ENCODE results near the gene STPG3. TPM values are rescaled to one million over a fixed set of nuclear protein-coding genes. Genes with fewer than 3 reads are reported as not detected.

Gene STPG3
- total and polyA plus RNA-seq, 7 donors, result 0.08 TPM; not detected in 6

GRCh38 chr9:137224830-137225694 is 26.0 kb upstream of the STPG3 start, which contains the start of gene CYSRT1:
Gene CYSRT1, plus strand, starts transcription at chr9:137225174. Its CDS starts 448 bp downstream, at chr9:137225622.
- Histone ChIP-seq H3K4me3 (peak within 1 kb of the TSS; percentile 76), H3K36me3 (ENCODE audit: insufficient read depth in 1 of 2, low read depth in 1 of 2) (no peaks in the 10 kb centered on the region), H3K4me1 (peaks cover 11% of the 10 kb centered on the region), H3K27ac (peak within 1 kb of the TSS; percentile 83), H3K9me3 (no peaks in the 10 kb centered on the region), H3K27me3 (ENCODE audit: insufficient read depth in 3 of 3, low read length in 2 of 3) (peaks cover 0 to 28% (median 0%) of the 10 kb centered on the region in 3 donors)
- no peak for DNase-seq
- intact Hi-C loops (cut with DNase I), result loop anchor here in 1 of 2 donors (5.0 kb wide), 1 partner anchor 38 kb away; the partner anchor contains the start of genes ANAPC2 and SSNA1
- WGBS, 3 donors, result 42 to 53% (median 45%) methylated on average over 23 of the region's 23 CpGs
- no peak for TF ChIP-seq CTCF (IDR thresholded peaks at IDR 0.05)
- ATAC-seq, result no peak

- 47 to 55% (median 48%) methylated on average over 13 to 21 of the region's 21 CpGs for WGBS, 3 donors
- DNase-seq (no peak), ATAC-seq (no peak)
- Histone ChIP-seq H3K27ac (no peak overlapping the region), H3K4me1 (peaks cover 11% of the 10 kb centered on the region), H3K36me3 (ENCODE audit: insufficient read depth in 1 of 2, low read depth in 1 of 2) (no peaks in the 10 kb centered on the region), H3K4me3 (no peak overlapping the region), H3K9me3 (no peaks in the 10 kb centered on the region), H3K27me3 (ENCODE audit: insufficient read depth in 3 of 3, low read length in 2 of 3) (peaks cover 0 to 32% (median 0%) of the 10 kb centered on the region in 3 donors)
- intact Hi-C loops (cut with DNase I), result loop anchor here (2.0 to 5.0 kb wide), 3 partner anchors 39 to 107 kb away; partner anchors contain the start of genes ANAPC2 (in 1 of the 2) and SSNA1 (in 1 of the 2)
- TF ChIP-seq CTCF (IDR thresholded peaks at IDR 0.05), result no peak
Observed at GRCh38 chr9:137225699-137226331, 25.3 kb upstream of the STPG3 start.

- Histone ChIP-seq H3K27ac (no peak overlapping the region), H3K4me1 (peaks cover 11% of the 10 kb centered on the region), H3K9me3 (no peaks in the 10 kb centered on the region), H3K36me3 (ENCODE audit: insufficient read depth in 1 of 2, low read depth in 1 of 2) (no peaks in the 10 kb centered on the region), H3K4me3 (no peak overlapping the region), H3K27me3 (ENCODE audit: insufficient read depth in 3 of 3, low read length in 2 of 3) (peaks cover 0 to 32% (median 3%) of the 10 kb centered on the region in 3 donors)
- intact Hi-C loops (cut with DNase I), result loop anchor here (2.0 to 5.0 kb wide), 3 partner anchors 39 to 108 kb away; partner anchors contain the start of genes ANAPC2 (in 1 of the 2) and SSNA1 (in 1 of the 2)
- TF ChIP-seq CTCF (IDR thresholded peaks at IDR 0.05), result no peak
- WGBS, 3 donors, result 67 to 69% (median 68%) methylated on average over 17 to 18 of the region's 18 CpGs
- ATAC-seq, result no peak
- DNase-seq, result no peak
Observed at GRCh38 chr9:137226338-137227053, 24.6 kb upstream of the STPG3 start.

GRCh38 chr9:137227054-137227852 is 23.8 kb upstream of the STPG3 start, which contains the start of gene RNF224:
Gene RNF224, plus strand, starts transcription at chr9:137227502. Its CDS starts 834 bp downstream, at chr9:137228336.
- H3K36me3 ChIP-seq (ENCODE audit: insufficient read depth in 1 of 2, low read depth in 1 of 2), result no peaks in the 10 kb centered on the region
- H3K27ac ChIP-seq, result no peak within 1 kb of the TSS
- DNase-seq (peak; percentile 73 to 87), ATAC-seq (peak in 3 of 4 donors; percentile 28 to 41 (median 35))
- H3K4me1 ChIP-seq, result peaks cover 11% of the 10 kb centered on the region
- H3K9me3 ChIP-seq, result no peaks in the 10 kb centered on the region
- H3K4me3 ChIP-seq, result no peak within 1 kb of the TSS
- intact Hi-C loops (cut with DNase I), result loop anchor here (2.0 to 5.0 kb wide), 3 partner anchors 40 to 108 kb away; partner anchors contain the start of genes ANAPC2 (in 1 of the 2) and SSNA1 (in 1 of the 2)
- WGBS, 3 donors, result 12 to 25% (median 18%) methylated on average over 21 to 25 of the region's 25 CpGs
- H3K27me3 ChIP-seq (ENCODE audit: insufficient read depth in 3 of 3, low read length in 2 of 3), result peaks cover 0 to 32% (median 7%) of the 10 kb centered on the region in 3 donors
- peak; percentile 84 for TF ChIP-seq CTCF (IDR thresholded peaks at IDR 0.05)
